Endothelial cell of umbilical vein (primary cell): ENCODE data around the gene ANKMY2. TPM values are rescaled to one million over a fixed set of nuclear protein-coding genes. Genes with fewer than 3 reads are reported as not detected.

Experiments
- BruUV-seq: library from RNA; stranded (reverse); fragments of 400-500 nt; replicated peaks from 2 replicates; lab custom pipeline; 2021; lab: Mats Ljungman, UMichigan
- CTCF ChIA-PET: fragments of 300-600, 350-600 bp; sonication (Branson Sonifier 250); formaldehyde crosslinking; loops from one replicate; lab custom pipeline; 2021; ENCODE audit warnings: antibody characterized with exemption, inconsistent platforms; lab: Charles Lee
- POLR2A ChIA-PET: fragments of 300-600, 350-600 bp; sonication (Branson Sonifier 250); formaldehyde crosslinking; loops from one replicate; lab custom pipeline; 2021; ENCODE audit warnings: antibody characterized with exemption, inconsistent platforms; lab: Charles Lee
- DNase-seq: peaks from one replicate; pipeline ENCODE4 v3.0.0-alpha.2; 2011; ENCODE audit warnings: low read depth, low spot score
- FAIRE-seq: peaks from 2 replicates; lab custom pipeline; 2011; peaks lifted over from hg19 to GRCh38; lab: Jason Lieb, UNC
- H2AFZ ChIP-seq: 2 replicates; pipeline ENCODE4 v1.6.0; 2012; ENCODE audit warnings: low read depth, low read length, control low read depth, inconsistent platforms
- H3K27ac ChIP-seq: 2 replicates; pipeline ENCODE4 v1.5.1; 2011; ENCODE audit warnings: low read depth, mild to moderate bottlenecking, control low read depth, low read length, moderate library complexity; ENCODE audit not compliant: insufficient read depth
- H3K27me3 ChIP-seq, 2 experiments: 2 replicates each; pipeline versions ENCODE4 v1.6.0 to v1.6.1; 2011; ENCODE audit warnings: low read length in 2 of 2, mixed read lengths in 1 of 2; ENCODE audit not compliant: control insufficient read depth in 2 of 2, insufficient read depth in 2 of 2
- H3K36me3 ChIP-seq, 2 experiments: 2 replicates in 1 of 2; 3 replicates in 1 of 2; pipeline ENCODE4 v1.5.1; 2011; ENCODE audit warnings: low read length in 2 of 2, mild to moderate bottlenecking in 1 of 2, moderate library complexity in 1 of 2; ENCODE audit not compliant: control insufficient read depth in 2 of 2, insufficient read depth in 2 of 2; ENCODE audit errors: extremely low read depth in 1 of 2
- H3K4me1 ChIP-seq: 3 replicates; pipeline ENCODE4 v1.5.1; 2011; ENCODE audit warnings: mild to moderate bottlenecking, low read length; ENCODE audit not compliant: control insufficient read depth, insufficient read depth; ENCODE audit errors: extremely low read depth
- H3K4me2 ChIP-seq: 2 replicates; pipeline ENCODE4 v1.6.1; 2011; ENCODE audit warnings: low read length, control low read depth, mixed read lengths; ENCODE audit not compliant: insufficient read depth
- H3K4me3 ChIP-seq, 3 experiments: fragments of 200-600 bp in 1 of 3; sonication (generic), shearing (Covaris generic) in 1 of 3; replicated peaks in 1 of 3; 2 replicates each; pipeline ENCODE4 v1.5.1; 2011 to 2016; ENCODE audit warnings: control low read depth in 3 of 3, low read length in 3 of 3, mild to moderate bottlenecking in 2 of 3, inconsistent platforms in 1 of 3, low read depth in 1 of 3, moderate library complexity in 1 of 3; ENCODE audit not compliant: insufficient read depth in 1 of 3
- H3K79me2 ChIP-seq: 2 replicates; pipeline ENCODE4 v1.6.0; 2012; ENCODE audit warnings: low read length, inconsistent platforms; ENCODE audit not compliant: control insufficient read depth, insufficient read depth
- H3K9ac ChIP-seq: replicated peaks from 2 replicates; pipeline ENCODE3; 2011; ENCODE audit warnings: low read length, control low read depth; ENCODE audit not compliant: insufficient read depth; ENCODE audit errors: extremely low read depth
- H3K9me1 ChIP-seq: replicated peaks from 3 replicates; pipeline ENCODE4 v1.6.0; 2011; ENCODE audit warnings: mild to moderate bottlenecking, low read length; ENCODE audit not compliant: control insufficient read depth, insufficient read depth; ENCODE audit errors: extremely low read depth
- H3K9me3 ChIP-seq: replicated peaks from 2 replicates; pipeline ENCODE4 v1.5.1; 2012; ENCODE audit warnings: low read length, inconsistent platforms; ENCODE audit not compliant: control insufficient read depth, insufficient read depth
- H4K20me1 ChIP-seq: replicated peaks from 2 replicates; pipeline ENCODE3; 2011; ENCODE audit warnings: mild to moderate bottlenecking, low read length; ENCODE audit not compliant: control insufficient read depth, insufficient read depth; ENCODE audit errors: extremely low read depth
- EZH2 ChIP-seq: IDR thresholded peaks from 2 replicates; pipeline ENCODE4 v1.6.1; 2012; ENCODE audit warnings: borderline replicate concordance, low read depth, mild to moderate bottlenecking, moderate library complexity, low read length, inconsistent platforms; ENCODE audit not compliant: severe bottlenecking
- FOS ChIP-seq: IDR thresholded peaks from 2 replicates; pipeline ENCODE4 v1.6.1; 2011; ENCODE audit warnings: mild to moderate bottlenecking, low read length, moderate library complexity, borderline replicate concordance; ENCODE audit not compliant: insufficient read depth
- GATA2 ChIP-seq: IDR thresholded peaks from 2 replicates; pipeline ENCODE4 v1.7.0; 2011; ENCODE audit warnings: low read depth, mild to moderate bottlenecking, moderate library complexity, mixed read lengths, low read length; ENCODE audit not compliant: insufficient read length, insufficient read depth
- JUN ChIP-seq: IDR thresholded peaks from 2 replicates; pipeline ENCODE4 v1.6.1; 2011; ENCODE audit warnings: borderline replicate concordance, low read depth; ENCODE audit not compliant: insufficient read length, insufficient read depth
- MYC ChIP-seq: IDR thresholded peaks from one replicate; pipeline ENCODE4 v1.6.1; 2011; ENCODE audit warnings: mild to moderate bottlenecking, low read depth, low read length
- POLR2A ChIP-seq: IDR thresholded peaks from 2 replicates; pipeline ENCODE4 v1.6.1; 2012; ENCODE audit warnings: low read depth, mild to moderate bottlenecking, control low read depth, low read length
- POLR2AphosphoS5 ChIP-seq: IDR thresholded peaks from 2 replicates; pipeline ENCODE4 v1.6.1; 2012; ENCODE audit warnings: low read depth, mild to moderate bottlenecking, control low read depth, low read length, moderate library complexity; ENCODE audit not compliant: insufficient read depth
- dilution Hi-C: fragments of 300-500 bp; cut with MboI; formaldehyde crosslinking; loops from one replicate; pipeline ENCODE4 v1.15.0; 2019; ENCODE audit warnings: low sequenced_read_pairs; ENCODE audit not compliant: extremely low pct_ligation_motif_present
- intact Hi-C: fragments of 100-400 bp; cut with micrococcal nuclease; formaldehyde crosslinking; loops from one replicate; pipeline ENCODE4 v1.10.0; 2022
- polyA plus RNA-seq, 4 experiments: library from polyadenylated mRNA; depleted of rRNA in 3 of 4; stranded (reverse) in 3 of 4; unstranded in 1 of 4; fragments of >200 nt; gene quantifications; 2 replicates each; pipeline versions ENCODE4 v1.2.1 to v1.2.3, GENCODE V29; 2011 to 2012; ENCODE audit warnings: missing spikeins in 1 of 4
- total RNA-seq: library from RNA; stranded (reverse); gene quantifications from 2 replicates; pipeline ENCODE4 v1.2.3, GENCODE V29; 2021
- TF ChIP-seq, protein P1 (sequence below), 2 donors: IDR thresholded peaks; 1 replicate in 1 of 2; 2 replicates in 1 of 2; pipeline ENCODE4 v1.5.1; 2011; ENCODE audit warnings: low read length in 2 of 2, mild to moderate bottlenecking in 2 of 2, moderate library complexity in 2 of 2, control low read depth in 1 of 2, inconsistent platforms in 1 of 2, low read depth in 1 of 2; ENCODE audit not compliant: insufficient read depth in 1 of 2; ENCODE audit errors: extremely low read depth in 1 of 2
- TF ChIP-seq, protein P2 (sequence below): IDR thresholded peaks from 2 replicates; pipeline ENCODE4 v1.6.1; 2011; ENCODE audit not compliant: insufficient read depth, insufficient read length

Gene ANKMY2
- total and polyA plus RNA-seq, 2 donors (not counting 3 experiments of a cell fraction or from before 2014, with no cell fraction given), result 7.7 to 11.6 TPM

DNA sequence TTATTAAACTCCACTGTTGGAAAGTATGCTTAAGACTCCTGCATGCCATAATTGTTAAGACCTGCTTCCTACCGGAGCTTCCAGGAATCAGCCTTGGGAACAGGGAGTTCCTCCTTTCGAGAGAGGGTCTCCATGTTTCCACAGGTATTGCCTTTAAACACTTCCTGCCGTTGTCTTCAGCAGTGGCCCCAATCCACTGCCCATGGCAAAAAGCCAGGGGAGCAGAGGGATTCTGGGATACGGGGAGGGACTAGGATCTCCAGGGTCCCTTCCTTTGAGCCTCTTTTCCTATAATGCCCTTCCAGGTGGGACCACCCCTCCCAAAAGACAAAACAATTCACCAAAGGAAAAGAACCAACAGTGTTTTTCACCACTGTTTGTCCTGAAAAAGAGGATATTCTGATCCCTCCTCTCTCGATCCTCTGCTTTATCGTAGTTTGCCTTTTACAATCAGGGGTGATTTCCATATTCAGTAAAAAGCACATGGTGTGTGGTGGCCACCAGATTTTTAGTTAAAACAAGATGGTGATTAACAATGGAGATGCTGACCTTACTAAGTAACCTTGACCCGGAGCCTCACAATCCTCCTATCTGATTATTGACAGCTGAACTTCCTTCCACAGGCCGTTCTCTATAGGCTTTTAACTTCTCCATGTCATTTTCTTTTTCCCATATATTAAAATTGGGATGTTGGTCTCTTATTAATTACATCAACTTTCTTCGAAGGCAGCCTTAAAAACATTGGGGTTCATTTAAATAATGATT, 82.9 kb downstream of the ANKMY2 start:
- intact Hi-C loops, result loop anchor here (10.0 kb wide), 2 partner anchors 878 to 1258 kb away; partner anchors contain the start of gene MEOX2
- Histone ChIP-seq H3K9me3 (no peaks in the 10 kb centered on the region), H2AFZ (no peak overlapping the region), H3K36me3 (no peaks in the 10 kb centered on the region), H3K9me1 (no peaks in the 10 kb centered on the region), H3K4me1 (peaks cover 13% of the 10 kb centered on the region), H4K20me1 (no peaks in the 10 kb centered on the region), H3K79me2 (no peaks in the 10 kb centered on the region), H3K4me3 (no peak overlapping the region), H3K4me2 (no peak overlapping the region), H3K27me3 (no peaks in the 10 kb centered on the region), H3K9ac (no peak overlapping the region), H3K27ac (no peak overlapping the region)
- ChIA-PET POLR2A (no interaction called here), CTCF (interaction anchor here (0.8 to 2.4 kb wide), 3 partner anchors 11 to 496 kb away, joined by 3 to 85 read pairs (median 3); no protein-coding TSS in a partner anchor)
- TF ChIP-seq, protein P1, sequence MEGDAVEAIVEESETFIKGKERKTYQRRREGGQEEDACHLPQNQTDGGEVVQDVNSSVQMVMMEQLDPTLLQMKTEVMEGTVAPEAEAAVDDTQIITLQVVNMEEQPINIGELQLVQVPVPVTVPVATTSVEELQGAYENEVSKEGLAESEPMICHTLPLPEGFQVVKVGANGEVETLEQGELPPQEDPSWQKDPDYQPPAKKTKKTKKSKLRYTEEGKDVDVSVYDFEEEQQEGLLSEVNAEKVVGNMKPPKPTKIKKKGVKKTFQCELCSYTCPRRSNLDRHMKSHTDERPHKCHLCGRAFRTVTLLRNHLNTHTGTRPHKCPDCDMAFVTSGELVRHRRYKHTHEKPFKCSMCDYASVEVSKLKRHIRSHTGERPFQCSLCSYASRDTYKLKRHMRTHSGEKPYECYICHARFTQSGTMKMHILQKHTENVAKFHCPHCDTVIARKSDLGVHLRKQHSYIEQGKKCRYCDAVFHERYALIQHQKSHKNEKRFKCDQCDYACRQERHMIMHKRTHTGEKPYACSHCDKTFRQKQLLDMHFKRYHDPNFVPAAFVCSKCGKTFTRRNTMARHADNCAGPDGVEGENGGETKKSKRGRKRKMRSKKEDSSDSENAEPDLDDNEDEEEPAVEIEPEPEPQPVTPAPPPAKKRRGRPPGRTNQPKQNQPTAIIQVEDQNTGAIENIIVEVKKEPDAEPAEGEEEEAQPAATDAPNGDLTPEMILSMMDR (IDR thresholded peaks at IDR 0.05; ENCODE audit: extremely low read depth in 1 of 2, insufficient read depth in 1 of 2, low read depth in 1 of 2, low read length in 2 of 2), result no peak
- TF ChIP-seq FOS, result no peak
- TF ChIP-seq POLR2AphosphoS5, result no peak
- TF ChIP-seq, protein P2, sequence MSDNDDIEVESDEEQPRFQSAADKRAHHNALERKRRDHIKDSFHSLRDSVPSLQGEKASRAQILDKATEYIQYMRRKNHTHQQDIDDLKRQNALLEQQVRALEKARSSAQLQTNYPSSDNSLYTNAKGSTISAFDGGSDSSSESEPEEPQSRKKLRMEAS, result no peak
- TF ChIP-seq MYC, result no peak
- no peak for TF ChIP-seq POLR2A
- TF ChIP-seq EZH2, result no peak
- TF ChIP-seq GATA2, result no peak
- TF ChIP-seq JUN, result no peak
- FAIRE-seq (no peak), DNase-seq (no peak)
- no TSS peak for BruUV-seq
- dilution Hi-C loops, result no loop called here
